A673 (cell line): ENCODE data around the gene ROM1. TPM values are rescaled to one million over a fixed set of nuclear protein-coding genes. Genes with fewer than 3 reads are reported as not detected.
"Not testable (repeated sequence)": the region's sequence is repeated elsewhere in the genome, so short reads cannot be mapped to it uniquely, and the experiment has no call there.

Experiments
- BruUV-seq: library from RNA; stranded (reverse); fragments of 400-500 nt; replicated peaks from 2 replicates; lab custom pipeline; 2021; lab: Mats Ljungman, UMichigan
- CTCF ChIA-PET: fragments of 300-600 bp; sonication (Branson Sonifier 250); formaldehyde crosslinking; loops from one replicate; lab custom pipeline; 2022; ENCODE audit warnings: antibody characterized with exemption; lab: Charles Lee
- POLR2A ChIA-PET: fragments of 300-600 bp; sonication (Branson Sonifier 250); formaldehyde crosslinking; loops from one replicate; lab custom pipeline; 2022; ENCODE audit warnings: antibody characterized with exemption; ENCODE audit not compliant: low non-redundant PET; lab: Charles Lee
- DNase-seq: peaks from one replicate; pipeline ENCODE4 v3.0.0-alpha.2; 2015; ENCODE audit warnings: low spot score
- H3K27ac ChIP-seq: fragments of 200-600 bp; sonication (generic); 2 replicates; pipeline ENCODE4 v1.5.1; 2016; ENCODE audit warnings: mixed run types, low read depth, mild to moderate bottlenecking, mixed read lengths, antibody characterized with exemption, low read length; ENCODE audit not compliant: poor library complexity, severe bottlenecking
- H3K27me3 ChIP-seq: fragments of 200-600 bp; sonication (generic); replicated peaks from 2 replicates; pipeline ENCODE4 v1.6.1; 2017; ENCODE audit warnings: mixed run types, low read depth, mild to moderate bottlenecking, mixed read lengths, antibody characterized with exemption, low read length; ENCODE audit not compliant: insufficient read depth, poor library complexity
- H3K36me3 ChIP-seq: fragments of 200-600 bp; sonication (generic); 2 replicates; pipeline ENCODE4 v1.6.1; 2016; ENCODE audit warnings: mixed run types, mild to moderate bottlenecking, mixed read lengths, antibody characterized with exemption, low read length; ENCODE audit not compliant: insufficient read depth, poor library complexity, severe bottlenecking
- H3K4me1 ChIP-seq: fragments of 200-600 bp; sonication (generic); 2 replicates; pipeline ENCODE4 v1.6.1; 2017; ENCODE audit warnings: mixed run types, mild to moderate bottlenecking, mixed read lengths, antibody characterized with exemption, low read length; ENCODE audit not compliant: insufficient read depth, poor library complexity, severe bottlenecking
- H3K4me3 ChIP-seq: fragments of 200-600 bp; sonication (generic); 2 replicates; pipeline ENCODE4 v1.5.1; 2016; ENCODE audit warnings: low read depth, mixed run types, mild to moderate bottlenecking, mixed read lengths, low read length; ENCODE audit not compliant: poor library complexity, severe bottlenecking
- H3K9me3 ChIP-seq: fragments of 200-600 bp; sonication (generic); 2 replicates; pipeline ENCODE4 v1.6.1; 2016; ENCODE audit warnings: mixed run types, low read depth, mild to moderate bottlenecking, mixed read lengths, antibody characterized with exemption, low read length; ENCODE audit not compliant: poor library complexity, severe bottlenecking
- EZH2 ChIP-seq: fragments of 200-600 bp; sonication (generic); IDR thresholded peaks from 2 replicates; pipeline ENCODE4 v1.6.1; 2017; ENCODE audit warnings: borderline replicate concordance, low read depth, mild to moderate bottlenecking, mixed read lengths, antibody characterized with exemption, low read length; ENCODE audit not compliant: poor library complexity, severe bottlenecking
- intact Hi-C: fragments of 100-400 bp; cut with micrococcal nuclease; formaldehyde crosslinking; loops from one replicate; pipeline ENCODE4 v1.10.0; 2022; ENCODE audit not compliant: unreplicated experiment
- total RNA-seq: library from RNA; stranded (reverse); gene quantifications from 2 replicates; pipeline ENCODE4 v1.2.3, GENCODE V29; 2021
- TF ChIP-seq, protein P1 (sequence below): fragments of 300-800, 200-600 bp; sonication (generic); conservative IDR thresholded peaks from 2 replicates; pipeline ENCODE4 v1.5.1; 2017; ENCODE audit warnings: low read depth, mild to moderate bottlenecking, antibody characterized with exemption, low read length, moderate library complexity, mixed read lengths

Gene ROM1
- total RNA-seq, 1 experiment from 2014 or later: 1.1 TPM

DNA sequence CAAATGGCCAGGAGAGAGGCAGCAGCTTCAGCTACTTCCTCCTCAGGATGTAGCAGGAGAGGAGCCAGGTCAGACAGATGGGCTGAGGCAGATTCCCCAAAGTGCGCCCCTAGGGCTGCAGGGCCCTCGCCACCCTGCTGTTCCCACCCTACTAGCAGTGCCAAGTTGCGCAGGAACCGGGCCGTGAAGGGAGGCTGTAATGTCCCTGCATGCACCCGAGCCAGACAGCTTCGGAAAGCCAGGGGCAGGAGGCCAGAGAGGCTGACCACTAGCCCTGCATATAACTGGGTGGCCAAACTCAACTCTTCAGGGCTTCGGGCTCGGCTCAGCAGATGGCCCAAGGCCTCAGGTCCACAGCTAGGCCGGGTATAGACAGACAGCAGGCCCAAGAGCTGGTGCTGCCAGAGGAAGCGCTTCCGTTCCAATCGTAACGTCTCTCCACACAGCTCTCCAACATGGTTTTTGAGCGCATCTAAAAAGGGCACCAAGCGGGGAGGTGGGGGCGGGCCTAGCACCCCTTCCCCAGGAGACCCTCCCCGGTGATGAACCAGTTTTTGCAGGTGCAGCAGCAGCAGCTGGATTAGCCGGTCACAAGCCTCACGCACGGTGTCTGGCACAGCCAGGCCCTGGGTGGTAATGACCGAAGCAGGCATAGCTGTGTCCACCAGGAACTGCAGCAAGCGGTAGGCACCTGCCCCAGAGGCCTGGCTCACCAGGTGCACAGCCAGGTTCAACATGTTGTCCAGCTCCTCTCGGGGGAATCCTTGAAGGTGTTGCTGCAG lies 35.3 kb downstream of the ROM1 start:
- Histone ChIP-seq H3K36me3 (peaks cover 40% of the 10 kb centered on the region), H3K4me3 (no peak overlapping the region), H3K9me3 (no peaks in the 10 kb centered on the region), H3K27me3 (no peaks in the 10 kb centered on the region), H3K27ac (no peak overlapping the region), H3K4me1 (peaks cover 19% of the 10 kb centered on the region)
- ChIA-PET POLR2A (interaction anchor here (0.6 to 0.8 kb wide), 2 partner anchors 16 to 17 kb away, joined by 3 read pairs; partner anchors contain the start of genes C11orf98 and CSKMT), CTCF (no interaction called here)
- DNase-seq: no peak
- intact Hi-C loops: no loop called here
- BruUV-seq: no TSS peak
- TF ChIP-seq, protein P1, sequence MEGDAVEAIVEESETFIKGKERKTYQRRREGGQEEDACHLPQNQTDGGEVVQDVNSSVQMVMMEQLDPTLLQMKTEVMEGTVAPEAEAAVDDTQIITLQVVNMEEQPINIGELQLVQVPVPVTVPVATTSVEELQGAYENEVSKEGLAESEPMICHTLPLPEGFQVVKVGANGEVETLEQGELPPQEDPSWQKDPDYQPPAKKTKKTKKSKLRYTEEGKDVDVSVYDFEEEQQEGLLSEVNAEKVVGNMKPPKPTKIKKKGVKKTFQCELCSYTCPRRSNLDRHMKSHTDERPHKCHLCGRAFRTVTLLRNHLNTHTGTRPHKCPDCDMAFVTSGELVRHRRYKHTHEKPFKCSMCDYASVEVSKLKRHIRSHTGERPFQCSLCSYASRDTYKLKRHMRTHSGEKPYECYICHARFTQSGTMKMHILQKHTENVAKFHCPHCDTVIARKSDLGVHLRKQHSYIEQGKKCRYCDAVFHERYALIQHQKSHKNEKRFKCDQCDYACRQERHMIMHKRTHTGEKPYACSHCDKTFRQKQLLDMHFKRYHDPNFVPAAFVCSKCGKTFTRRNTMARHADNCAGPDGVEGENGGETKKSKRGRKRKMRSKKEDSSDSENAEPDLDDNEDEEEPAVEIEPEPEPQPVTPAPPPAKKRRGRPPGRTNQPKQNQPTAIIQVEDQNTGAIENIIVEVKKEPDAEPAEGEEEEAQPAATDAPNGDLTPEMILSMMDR: no peak
- TF ChIP-seq EZH2: no peak

DNA sequence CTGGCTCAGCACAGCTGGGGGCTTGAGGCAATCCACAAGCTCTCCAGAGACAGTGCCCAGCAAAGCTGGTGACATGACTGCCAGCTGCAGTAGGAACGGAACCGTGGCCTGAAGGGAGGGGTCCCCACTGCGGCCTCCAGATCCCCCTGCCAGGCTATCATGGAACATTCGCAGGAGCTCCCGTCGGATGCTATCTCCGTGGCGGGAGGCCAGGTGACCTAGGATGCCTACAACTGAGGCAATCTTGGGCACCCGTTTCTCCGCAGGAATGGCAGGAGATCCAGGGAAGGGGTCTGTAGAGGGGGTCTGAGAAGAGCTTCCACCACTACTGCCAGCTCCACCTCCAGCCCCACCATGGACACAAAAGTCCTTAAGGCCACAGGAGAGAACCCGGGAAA lies 35.9 kb downstream of the ROM1 start:
- Histone ChIP-seq H3K27me3 (no peaks in the 10 kb centered on the region), H3K36me3 (peaks cover 34% of the 10 kb centered on the region), H3K4me3 (no peak overlapping the region), H3K9me3 (no peaks in the 10 kb centered on the region), H3K4me1 (peaks cover 19% of the 10 kb centered on the region), H3K27ac (no peak overlapping the region)
- TF ChIP-seq EZH2: no peak
- TF ChIP-seq, protein P1: no peak
- BruUV-seq: no TSS peak
- ChIA-PET POLR2A (interaction anchor here (0.6 kb wide), 1 partner anchor 16 kb away, joined by 3 read pairs; the partner anchor contains the start of genes C11orf98 and CSKMT), CTCF (no interaction called here)
- intact Hi-C loops: no loop called here
- DNase-seq: no peak

DNA sequence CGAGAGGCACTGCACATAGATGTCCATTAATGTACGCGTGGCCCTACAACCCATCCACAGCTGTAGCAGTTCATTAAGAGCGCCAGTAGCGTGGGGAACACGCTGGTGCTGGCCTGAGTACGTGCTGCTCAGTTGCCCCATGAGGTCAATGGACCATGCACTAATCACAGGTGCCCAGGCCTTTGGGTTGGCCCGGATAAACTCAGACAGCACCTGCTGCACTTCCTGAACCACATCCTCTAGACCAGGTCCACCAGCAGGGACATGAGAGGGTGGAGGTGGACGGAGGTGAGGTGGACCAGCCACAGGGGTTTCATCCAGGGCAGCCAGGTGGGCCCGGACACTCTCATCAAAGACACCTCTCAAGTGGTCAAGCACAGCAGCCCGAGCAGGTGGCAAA lies 36.4 kb downstream of the ROM1 start:
- intact Hi-C loops: no loop called here
- ChIA-PET POLR2A (interaction anchor here (0.5 to 0.6 kb wide), 2 partner anchors 16 to 25 kb away, joined by 3 to 4 read pairs; partner anchors contain the start of genes C11orf98 and CSKMT), CTCF (no interaction called here)
- no TSS peak for BruUV-seq
- TF ChIP-seq, protein P1: no peak
- TF ChIP-seq EZH2: no peak
- no peaks in the 10 kb centered on the region for H3K27me3 ChIP-seq
- no peak overlapping the region for H3K27ac ChIP-seq
- DNase-seq: no peak
- peaks cover 19% of the 10 kb centered on the region for H3K4me1 ChIP-seq
- no peaks in the 10 kb centered on the region for H3K9me3 ChIP-seq
- peaks cover 29% of the 10 kb centered on the region for H3K36me3 ChIP-seq
- no peak overlapping the region for H3K4me3 ChIP-seq

DNA sequence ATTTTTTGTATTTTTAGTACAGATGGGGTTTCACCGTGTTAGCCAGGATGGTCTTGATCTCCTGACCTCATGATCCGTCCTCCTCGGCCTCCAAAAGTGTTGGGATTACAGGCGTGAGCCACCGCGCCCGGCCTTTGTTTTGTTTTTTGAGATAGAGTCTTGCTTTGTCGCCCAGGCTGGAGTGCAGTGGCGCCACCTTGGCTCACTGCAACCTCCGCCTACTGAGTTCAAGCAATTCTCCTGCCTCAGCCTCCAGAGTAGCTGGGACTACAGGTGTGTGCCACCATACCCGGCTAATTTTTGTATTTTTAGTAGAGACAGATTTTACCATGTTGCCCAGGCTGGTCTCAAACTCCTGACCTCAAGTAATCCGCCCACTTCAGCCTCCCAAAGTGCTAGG lies 37.2 kb downstream of the ROM1 start:
- H3K36me3 ChIP-seq: peaks cover 25% of the 10 kb centered on the region
- H3K9me3 ChIP-seq, BruUV-seq, H3K27ac ChIP-seq, CTCF ChIA-PET, POLR2A ChIA-PET, H3K27me3 ChIP-seq, intact Hi-C loops, H3K4me3 ChIP-seq, DNase-seq: not testable (repeated sequence)
- H3K4me1 ChIP-seq: peaks cover 19% of the 10 kb centered on the region
